T47D (cell line): ENCODE results near the gene DNAJA1.

Source experiments
- DNase-seq, 2 experiments: peaks; one replicate each; pipeline versions ENCODE4 v3.0.0 to v3.0.0-alpha.2; 2011 to 2012; ENCODE audit warnings: low read depth in 1 of 2, low spot score in 1 of 2
- JUND ChIP-seq: IDR thresholded peaks from 2 replicates; pipeline ENCODE4 v1.6.1; 2012; ENCODE audit warnings: low read depth
- in situ Hi-C: cut with HindIII; loops from 2 replicates; pipeline ENCODE4 v1.10.0; 2016; ENCODE audit warnings: low sequenced_read_pairs, low pct_unique_long_range_greater_than_20kb

The DNAJA1 gene

DNA sequence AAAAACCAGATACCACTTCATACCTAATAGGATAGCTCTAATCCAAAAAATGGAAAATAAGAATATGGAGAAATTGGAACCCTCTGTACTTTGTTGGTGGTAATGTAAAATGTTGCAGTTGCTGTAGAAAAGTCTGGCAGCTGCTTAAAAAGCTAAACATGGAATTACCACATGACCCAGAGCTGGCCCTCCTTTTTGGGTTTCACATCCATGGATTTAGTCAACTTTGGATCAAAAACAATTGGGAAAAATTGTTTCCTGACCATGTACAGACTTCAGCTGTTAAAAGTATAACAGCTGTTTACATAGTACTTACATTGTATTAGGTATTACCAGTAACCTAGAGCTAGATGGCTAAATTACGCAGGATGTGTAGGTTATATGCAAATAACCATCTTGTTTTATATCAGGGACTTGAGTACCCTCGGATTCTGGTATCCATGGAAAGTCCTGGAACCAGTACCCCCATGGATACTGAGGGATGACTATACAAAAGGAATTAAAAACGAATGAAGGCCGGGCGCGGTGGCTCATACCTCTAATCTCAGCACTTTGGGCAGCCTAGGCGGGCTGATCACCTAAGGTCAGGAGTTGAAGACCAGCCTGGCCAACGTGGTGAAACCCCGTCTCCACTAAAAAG, 15.8 kb downstream of the DNAJA1 start:
- no peak for DNase-seq
- in situ Hi-C loops = no loop called here
- TF ChIP-seq JUND = no peak

DNA sequence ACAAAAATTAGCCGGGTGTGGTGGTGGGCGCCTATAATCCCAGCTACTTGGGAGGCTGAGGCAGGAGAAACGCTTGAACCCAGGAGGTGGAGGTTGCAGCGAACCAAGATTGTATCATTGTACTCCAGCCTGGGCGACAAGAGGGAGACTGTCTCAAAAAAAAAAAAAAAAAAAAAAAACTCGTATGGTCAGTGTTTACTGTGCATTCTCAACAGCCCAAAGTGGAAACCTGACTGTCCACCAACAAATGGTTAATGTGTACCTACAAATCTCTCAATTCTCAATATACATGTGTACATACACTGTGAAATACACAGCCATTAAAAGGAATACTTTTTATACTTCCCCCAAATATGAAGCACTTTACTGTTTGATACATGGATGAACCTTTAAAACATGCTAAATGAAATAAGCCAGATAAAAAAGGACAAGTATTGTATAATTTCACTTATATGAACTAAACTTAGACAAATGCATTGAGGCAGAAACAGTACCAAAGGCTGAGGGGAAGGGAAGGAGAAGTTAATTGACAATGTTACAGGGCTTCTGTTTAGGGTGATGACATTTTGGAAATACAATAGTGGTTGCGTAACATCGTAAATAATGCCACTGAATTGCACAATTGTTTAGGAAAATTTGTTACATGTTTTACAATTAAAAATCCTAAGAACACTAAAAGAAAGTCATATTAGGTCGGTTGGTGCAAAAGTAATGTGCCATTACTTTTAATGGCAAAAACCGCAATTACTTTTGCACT, 16.5 kb downstream of the DNAJA1 start:
- TF ChIP-seq JUND = no peak
- no peak for DNase-seq
- in situ Hi-C loops = no loop called here

DNA sequence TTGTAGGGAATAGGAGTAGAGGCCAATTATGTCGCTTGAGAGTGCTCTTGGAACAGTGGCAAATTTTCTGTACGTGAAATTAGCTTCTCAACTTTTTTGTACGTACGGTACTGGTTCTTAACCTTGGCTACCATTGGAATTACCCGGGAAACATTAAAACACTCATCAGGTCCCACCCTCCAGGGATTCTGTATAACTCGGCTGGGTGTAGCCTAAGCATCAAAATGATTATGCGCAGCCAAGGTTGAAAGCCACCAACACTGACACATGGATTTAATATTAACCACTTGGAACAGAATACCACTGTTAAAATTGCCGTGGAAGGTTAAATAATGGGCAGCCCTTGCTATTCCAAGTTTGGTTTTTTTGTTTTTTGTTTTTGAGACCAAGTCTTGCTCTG, 17.4 kb downstream of the DNAJA1 start:
- no peak for TF ChIP-seq JUND
- DNase-seq = no peak
- in situ Hi-C loops = no loop called here

DNA sequence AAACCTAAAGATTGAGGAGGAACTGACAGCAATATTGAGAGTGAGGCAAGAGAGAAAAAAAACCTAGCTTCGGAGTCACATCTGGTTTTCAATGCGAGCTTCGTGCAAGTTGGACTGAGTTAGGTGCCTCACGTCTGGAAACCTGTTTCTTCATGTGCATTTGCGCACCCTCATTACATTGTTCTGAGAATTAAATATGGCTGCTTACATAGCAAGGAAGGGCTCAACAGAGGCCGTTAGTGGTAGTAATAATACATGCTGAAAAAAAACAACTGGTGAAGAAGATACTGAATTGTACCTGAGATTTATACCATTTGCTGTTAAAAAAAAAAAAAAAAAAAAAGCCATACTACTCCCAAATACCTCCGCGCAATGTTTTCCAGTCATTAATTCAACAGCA, 18.6 kb downstream of the DNAJA1 start:
- no peak for TF ChIP-seq JUND
- no peak for DNase-seq
- in situ Hi-C loops = no loop called here

DNA sequence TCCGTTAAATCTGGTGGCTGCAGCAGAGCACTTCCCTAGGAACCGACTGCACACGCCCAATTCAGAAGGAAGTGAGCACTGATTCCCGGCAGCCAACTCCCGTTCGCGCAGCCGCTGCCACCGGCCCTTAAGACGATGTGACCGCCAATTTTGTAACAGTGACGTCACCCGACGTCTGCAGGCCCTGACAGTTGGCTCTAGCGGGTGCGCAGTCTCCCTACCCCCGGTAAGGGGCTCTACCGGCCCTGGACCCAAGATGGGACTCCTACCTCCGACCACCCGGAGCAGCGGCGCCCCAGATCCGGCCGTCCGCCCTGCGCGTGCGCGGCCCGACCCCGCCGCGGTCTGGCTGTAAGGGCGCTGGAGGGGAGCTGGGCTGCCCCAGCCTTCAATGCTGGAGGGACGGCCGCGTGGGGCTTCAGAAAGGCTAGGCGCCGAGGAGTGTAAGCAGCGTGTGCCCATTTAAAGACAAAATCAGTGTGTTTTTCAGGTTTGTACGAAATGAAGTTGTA, 19.1 kb downstream of the DNAJA1 start:
- in situ Hi-C loops = no loop called here
- no peak for TF ChIP-seq JUND
- peak; percentile 35 to 74 for DNase-seq

DNA sequence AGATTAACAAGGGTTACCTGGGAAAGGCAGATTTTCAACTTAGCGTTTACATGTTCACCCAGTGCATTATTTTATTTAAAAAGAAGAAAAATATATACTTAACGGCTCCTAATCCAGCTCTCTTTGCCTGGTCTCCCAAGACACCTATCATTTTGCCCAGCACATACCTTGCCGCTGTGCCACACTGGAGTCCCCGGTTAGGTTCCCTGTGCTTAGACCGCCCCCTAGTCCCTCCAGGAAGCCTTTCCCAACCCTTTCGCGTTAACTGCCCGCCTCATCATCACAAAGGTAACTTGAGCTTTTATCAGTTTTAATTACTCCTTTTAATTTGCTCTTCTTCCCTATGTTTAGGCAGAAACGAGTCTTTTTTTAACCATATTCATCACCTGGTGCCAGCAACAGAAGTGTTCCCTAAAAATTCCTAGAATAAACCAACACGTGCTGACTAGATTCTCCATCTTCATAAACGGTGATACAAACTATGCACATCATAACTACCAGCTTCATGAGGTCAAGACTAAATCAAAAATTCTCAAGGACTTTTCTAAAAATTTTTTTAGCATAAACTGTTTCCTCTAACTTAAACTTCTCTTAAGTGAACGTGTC, 19.7 kb downstream of the DNAJA1 start:
- no peak for TF ChIP-seq JUND
- peak; percentile 39 to 41 for DNase-seq
- in situ Hi-C loops = no loop called here

DNA sequence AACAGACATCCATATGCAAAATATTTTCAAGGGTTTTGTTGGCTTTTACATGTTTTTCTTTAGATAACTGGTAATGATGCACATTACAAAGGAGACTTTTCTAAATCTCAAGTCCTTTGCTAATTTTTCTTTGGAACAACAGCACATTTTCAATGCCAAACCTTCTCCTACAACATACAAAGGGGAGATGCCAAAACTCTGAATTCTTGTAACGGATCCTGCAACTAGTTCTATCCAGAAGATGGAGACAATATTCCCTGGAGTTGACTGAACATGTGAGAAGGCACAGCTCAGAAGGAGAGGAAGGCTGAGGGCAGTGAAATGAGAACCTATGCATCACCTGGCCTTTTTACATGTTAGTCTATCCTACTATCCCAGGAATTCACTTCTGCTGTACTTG, 21.0 kb downstream of the DNAJA1 start:
- TF ChIP-seq JUND = no peak
- in situ Hi-C loops = no loop called here
- no peak for DNase-seq

DNA sequence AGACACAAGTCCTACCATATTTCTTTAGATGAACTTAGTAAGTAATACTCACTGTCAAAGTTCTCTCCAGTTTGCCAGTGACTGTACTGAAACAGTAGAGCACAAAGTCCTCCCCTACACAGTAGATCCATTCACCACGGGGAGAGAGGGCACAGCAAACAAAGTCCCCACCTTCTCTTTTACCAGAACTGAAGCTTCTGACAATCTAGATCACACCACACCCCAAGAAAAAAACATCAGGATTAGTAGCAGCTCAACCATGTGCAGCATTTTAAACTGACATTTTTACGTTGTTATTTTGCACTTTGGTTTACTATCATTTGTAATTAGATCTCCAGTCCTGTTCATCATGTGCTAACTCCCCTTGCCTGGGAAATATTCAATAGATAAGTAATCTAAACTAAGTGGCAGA, 23.0 kb downstream of the DNAJA1 start:
- no peak for TF ChIP-seq JUND
- in situ Hi-C loops = no loop called here
- no peak for DNase-seq

DNA sequence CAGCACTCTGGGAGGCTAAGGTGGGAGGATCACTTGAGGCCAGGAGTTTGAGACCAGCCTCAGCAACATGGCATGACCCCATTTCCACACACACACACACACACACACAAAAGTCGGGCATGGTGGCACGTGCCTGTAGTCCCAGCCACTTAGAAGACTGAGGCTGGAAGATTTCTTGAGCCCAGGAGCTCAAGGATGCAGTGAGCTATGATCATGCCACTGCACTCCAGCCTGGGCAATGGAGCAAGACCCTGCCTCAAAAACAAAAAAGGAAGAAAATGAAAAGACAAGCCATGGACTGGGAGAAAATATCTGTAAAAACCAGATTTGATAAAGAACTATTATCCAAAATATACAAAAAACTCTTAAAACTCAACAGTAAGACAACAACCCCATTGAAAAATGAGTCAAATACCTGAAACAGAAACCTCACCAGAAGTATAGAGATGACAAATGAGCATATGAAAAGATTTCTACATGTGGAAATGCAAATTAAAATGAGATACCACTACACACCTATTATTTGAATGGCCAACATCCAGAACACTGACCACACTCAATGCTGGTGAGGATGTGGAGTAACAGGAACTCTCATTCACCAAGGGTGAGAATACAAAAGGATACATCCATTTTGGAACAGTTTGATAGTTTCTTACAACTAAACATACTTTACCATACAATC, 24.7 kb downstream of the DNAJA1 start:
- DNase-seq = no peak
- TF ChIP-seq JUND = no peak
- in situ Hi-C loops = no loop called here

DNA sequence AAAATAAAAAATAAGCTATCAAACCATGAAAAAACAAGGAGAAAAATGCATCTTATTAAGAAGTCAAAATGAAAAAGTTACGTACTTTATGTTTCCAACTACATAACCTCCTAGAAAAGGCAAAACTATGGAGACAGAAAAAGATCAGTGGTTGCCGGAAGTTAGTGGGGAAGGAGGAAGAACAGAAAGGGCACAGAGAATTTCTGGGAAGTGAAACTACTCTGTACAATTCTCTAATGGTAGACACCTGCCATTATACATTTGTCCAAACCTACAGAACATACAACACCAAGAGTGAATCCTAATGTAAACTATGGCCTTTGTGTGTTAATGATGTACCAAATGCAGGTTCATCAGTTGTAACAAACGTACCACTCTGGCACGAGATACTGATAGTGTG, 26.1 kb downstream of the DNAJA1 start:
- no peak for DNase-seq
- in situ Hi-C loops = no loop called here
- TF ChIP-seq JUND = no peak

DNA sequence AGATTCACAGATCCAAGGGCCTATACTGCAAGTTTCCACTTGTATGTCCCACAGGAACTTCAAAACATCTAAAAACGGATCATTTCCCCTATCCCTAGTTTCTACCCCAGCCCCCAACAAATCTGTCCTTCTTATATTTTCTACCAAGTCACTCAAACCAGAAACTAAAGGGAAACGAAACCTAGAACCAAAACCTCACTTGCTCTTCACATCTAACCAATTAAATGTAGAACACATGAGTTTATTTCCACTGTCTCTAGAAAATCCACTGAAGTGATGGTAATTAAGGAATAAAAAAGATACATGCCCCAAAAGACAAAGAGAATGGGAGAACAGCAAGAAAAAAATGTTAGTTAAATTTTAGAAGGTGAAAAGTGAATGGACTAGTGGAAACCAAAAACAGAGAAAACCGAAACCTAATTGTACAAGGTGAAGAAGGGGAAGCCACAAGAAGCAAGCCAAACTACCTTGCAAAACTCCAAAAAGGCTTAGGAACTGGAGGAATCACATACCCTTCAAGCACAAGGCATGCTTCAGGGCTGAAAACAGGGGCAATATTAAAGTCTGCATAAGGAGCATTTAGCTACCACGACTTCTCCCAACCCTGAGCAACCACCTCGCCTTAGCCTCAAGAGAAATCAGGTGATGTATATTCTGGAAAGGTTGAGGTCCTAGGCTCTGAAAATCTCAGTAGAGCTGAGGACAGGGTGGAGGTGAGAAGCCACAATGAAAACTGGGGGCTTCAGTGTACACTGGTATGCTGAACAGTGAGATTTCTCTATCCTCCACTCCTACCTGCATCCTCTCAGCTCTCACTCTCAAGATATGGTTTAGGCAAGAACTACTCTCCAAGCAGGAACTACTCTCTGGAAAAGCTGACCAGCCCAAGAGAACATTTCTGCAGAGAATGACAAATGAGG, 40.3 kb downstream of the DNAJA1 start:
- TF ChIP-seq JUND = no peak
- in situ Hi-C loops = no loop called here
- no peak for DNase-seq

DNA sequence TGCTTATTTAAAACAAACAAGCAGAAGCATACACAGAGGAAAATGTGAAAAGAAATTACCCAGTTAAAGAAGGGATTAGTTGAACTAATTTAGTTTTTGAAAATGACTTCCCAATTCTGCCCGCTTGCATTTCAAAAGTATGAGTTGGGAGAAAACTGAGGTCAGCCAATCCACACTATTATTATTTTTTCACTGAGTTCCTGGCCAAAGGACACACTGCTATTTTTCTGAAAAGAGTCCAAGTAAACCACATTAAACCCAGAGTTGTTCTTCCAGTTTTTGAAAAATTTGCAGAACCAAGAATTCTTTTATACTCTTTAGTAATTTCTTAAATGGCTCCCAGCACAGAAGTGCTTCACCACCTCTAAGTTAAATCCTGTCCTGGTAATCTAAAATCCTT, 43.9 kb downstream of the DNAJA1 start:
- no peak for TF ChIP-seq JUND

More for the DNA sequence above, 43.9 kb downstream of the DNAJA1 start:
- in situ Hi-C loops = no loop called here
- DNase-seq = no peak
